GM12865 (cell line): ENCODE measurements around the gene EIF4H.
A peak's percentile ranks its signal among the peaks of the same experiment; 100 is the strongest.

Experiments used
- DNase-seq: peaks from one replicate; pipeline ENCODE4 v3.0.0; 2010; ENCODE audit warnings: low read depth
- H3K4me3 ChIP-seq: 2 replicates; pipeline ENCODE4 v1.5.1; 2011; ENCODE audit warnings: mild to moderate bottlenecking, low read depth, low read length, control low read depth
- TF ChIP-seq, protein P1 (sequence below): IDR thresholded peaks from 2 replicates; pipeline ENCODE4 v1.5.1; 2011; ENCODE audit warnings: low read length, control low read depth, low read depth, inconsistent platforms; ENCODE audit not compliant: insufficient read depth; ENCODE audit errors: missing control alignments

EIF4H gene

DNA sequence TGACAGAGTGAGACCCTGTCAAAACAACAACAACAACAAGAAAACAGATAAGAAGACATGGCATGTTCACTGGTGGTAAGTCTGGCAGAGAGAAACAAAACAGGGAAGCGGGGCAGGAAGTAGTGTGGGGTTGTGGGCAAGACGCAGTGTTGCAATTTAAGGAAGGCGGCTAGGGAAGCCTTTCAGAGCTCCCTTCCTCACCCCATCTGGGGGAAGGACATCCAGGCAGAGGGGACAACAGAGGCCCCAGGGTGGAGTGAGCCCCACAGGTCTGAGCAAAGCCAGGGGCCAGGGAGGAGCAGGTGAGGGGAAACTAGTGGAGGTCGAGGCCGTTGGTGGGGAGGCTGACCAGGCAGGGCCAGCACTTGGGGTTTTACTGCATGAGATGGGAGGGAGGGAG is 52.5 kb downstream of the EIF4H start:
- DNase-seq, result no peak
- TF ChIP-seq, protein P1, sequence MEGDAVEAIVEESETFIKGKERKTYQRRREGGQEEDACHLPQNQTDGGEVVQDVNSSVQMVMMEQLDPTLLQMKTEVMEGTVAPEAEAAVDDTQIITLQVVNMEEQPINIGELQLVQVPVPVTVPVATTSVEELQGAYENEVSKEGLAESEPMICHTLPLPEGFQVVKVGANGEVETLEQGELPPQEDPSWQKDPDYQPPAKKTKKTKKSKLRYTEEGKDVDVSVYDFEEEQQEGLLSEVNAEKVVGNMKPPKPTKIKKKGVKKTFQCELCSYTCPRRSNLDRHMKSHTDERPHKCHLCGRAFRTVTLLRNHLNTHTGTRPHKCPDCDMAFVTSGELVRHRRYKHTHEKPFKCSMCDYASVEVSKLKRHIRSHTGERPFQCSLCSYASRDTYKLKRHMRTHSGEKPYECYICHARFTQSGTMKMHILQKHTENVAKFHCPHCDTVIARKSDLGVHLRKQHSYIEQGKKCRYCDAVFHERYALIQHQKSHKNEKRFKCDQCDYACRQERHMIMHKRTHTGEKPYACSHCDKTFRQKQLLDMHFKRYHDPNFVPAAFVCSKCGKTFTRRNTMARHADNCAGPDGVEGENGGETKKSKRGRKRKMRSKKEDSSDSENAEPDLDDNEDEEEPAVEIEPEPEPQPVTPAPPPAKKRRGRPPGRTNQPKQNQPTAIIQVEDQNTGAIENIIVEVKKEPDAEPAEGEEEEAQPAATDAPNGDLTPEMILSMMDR, result no peak
- H3K4me3 ChIP-seq, result no peak overlapping the region

DNA sequence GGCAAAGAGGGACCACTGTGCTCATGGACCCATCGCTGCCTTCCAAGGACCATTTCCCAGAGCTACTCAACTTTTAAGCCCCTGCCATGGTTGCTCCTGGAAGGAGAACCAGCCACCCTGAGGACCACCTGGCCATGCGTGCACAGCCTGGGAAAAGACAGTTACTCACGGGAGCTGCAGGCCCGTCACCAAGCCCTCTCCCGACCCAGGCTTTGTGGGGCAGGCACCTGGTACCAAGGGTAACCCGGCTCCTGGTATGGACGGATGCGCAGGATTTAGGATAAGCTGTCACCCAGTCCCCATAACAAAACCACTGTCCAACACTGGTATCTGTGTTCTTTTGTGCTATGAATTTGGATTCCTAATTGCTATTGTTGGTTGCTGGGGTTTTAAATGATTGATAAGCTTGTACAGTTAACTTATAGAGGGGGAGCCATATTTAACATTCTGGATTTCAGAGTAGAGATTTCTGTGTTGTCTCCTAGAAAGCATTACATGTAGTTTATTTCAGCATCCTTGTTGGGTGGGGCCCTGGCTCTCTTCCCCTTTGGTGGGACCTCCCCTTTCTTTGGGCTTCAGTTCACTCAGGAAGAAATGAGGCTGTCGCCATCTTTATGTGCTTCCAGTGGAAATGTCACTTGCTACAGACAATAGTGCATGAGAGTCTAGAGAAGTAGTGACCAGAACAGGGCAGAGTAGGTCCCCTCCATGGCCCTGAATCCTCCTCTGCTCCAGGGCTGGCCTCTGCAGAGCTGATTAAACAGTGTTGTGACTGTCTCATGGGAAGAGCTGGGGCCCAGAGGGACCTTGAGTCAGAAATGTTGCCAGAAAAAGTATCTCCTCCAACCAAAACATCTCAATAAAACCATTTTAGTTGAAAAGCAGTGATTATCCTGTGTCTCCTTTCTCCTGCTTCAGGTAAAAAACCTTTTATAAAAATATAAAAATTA is 55.1 kb downstream of the EIF4H start:
- H3K4me3 ChIP-seq, result no peak overlapping the region
- TF ChIP-seq, protein P1, result no peak
- DNase-seq, result peak; percentile 32

DNA sequence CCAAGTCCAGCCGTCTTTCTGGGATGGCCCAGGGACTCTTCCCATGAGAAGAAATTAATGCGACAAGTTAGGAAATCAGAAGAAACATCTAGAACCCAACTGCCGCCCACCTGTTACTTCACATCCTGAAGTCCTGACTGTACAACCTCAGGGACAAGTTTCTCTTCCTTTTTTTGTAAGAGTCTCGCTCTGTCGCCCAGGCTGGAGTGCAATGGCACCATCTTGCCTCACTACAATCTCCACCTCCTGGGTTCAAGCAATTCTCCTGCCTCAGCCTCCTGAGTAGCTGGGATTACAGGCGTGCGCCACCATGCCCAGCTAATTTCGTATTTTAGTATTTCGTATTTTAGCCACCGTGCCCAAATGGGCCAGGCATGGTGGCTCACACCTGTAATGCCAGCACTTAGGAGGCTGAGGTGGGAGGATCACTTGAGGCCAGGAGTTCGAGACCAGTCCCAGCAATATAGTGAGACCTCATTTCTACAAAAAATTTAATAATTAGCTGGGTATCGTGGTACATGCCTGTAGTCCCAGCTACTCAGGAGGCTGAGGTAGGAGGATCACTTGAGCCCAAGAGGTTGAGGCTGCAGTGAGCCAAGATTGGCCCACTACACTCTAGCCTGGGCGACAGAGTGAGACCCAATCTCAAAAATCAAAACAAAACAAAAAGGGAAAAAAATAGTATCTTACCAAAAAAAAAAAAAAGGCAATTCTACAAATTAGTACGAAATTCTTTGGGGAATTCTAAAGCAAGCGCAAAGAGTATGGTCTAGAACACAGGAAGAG is 56.5 kb downstream of the EIF4H start:
- no peak overlapping the region for H3K4me3 ChIP-seq
- DNase-seq, result peak; percentile 83
- TF ChIP-seq, protein P1, result no peak

DNA sequence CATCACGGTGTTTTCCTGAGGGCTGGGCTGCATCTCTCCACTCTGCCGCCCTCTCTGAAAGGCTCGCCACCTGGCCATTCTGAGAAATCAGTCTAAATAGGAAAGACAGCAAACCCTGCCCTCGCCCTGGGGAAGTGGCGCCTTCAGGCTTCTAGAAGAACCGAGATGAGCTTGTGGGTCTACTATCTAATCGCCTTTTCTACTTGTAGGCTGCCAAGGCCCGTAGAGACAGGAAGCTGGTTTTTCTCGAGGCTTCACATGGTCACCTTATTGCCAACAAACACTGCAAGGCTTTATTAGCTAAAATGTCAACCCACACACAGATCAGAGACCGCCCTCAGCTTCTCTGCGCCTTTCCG is 57.1 kb downstream of the EIF4H start:
- DNase-seq, result peak; percentile 95
- TF ChIP-seq, protein P1, result no peak
- H3K4me3 ChIP-seq, result no peak overlapping the region

DNA sequence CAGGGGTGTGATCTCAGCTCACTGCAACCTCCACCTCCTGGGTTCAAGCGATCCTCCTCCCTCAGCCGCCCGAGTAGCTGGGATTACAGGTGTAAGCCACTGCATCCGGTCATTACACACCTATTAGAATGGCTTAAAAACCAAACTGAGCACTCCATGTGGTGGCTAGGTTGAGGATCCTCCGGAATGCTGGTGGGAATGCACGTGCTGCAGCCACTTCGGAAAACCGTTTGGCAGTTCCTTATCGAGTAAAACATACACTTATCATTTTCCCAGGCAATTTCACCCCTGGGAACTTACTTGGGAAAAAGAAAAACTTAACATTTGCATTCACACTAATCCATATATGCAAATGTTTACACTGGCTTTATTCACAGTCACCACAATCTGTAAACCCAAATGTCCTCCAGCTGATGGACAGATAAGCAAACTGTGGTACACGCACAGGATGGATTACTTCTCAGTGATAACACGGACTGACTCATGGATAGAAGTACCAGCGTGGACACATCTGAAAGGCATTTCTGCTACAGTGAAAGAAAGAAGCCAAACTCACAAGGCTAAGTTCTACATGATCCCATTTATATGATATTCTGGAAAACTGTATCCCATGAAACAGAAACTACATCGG is 59.6 kb downstream of the EIF4H start:
- no peak for DNase-seq
- TF ChIP-seq, protein P1, result no peak
- no peak overlapping the region for H3K4me3 ChIP-seq

DNA sequence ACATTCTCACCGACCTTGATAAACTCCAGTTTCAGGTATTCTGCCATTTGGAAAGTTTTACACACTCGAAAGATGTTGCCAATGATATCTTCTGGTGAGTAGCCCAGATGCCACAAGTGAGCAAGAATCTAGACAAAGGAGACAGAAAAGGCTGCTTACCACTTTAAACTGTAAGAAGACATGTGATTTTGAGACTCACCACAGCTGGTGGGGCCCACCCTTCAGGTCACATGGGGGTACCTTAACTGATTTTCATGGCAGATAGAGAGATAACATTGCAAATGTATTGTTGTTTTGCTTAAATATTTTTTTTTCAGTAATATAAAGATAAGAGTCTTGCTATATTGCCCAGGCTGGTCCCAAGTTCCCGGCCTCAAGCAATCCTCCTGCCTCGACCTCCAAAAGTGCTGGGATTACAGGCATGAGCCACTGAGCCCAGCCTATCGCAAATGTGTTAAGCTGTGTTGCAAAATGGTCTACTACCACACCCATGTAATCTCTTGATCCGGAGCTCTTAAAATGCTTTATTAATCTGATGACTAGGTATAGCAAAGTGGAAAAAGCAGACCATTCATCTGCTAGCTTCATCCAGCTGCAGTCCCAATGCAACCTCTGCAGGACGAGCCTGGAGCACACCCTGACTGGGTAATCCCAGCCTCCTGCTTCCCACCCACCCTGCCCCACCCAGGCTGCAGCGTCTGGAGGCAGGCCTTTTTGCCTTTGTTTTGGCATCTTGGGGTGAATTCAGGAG is 61.5 kb downstream of the EIF4H start:
- TF ChIP-seq, protein P1, result no peak
- no peak overlapping the region for H3K4me3 ChIP-seq
- DNase-seq, result no peak
